Endothelial cell of umbilical vein (primary cell): Measurements from ENCODE around the gene CD300LG. TPM values are rescaled to one million over a fixed set of nuclear protein-coding genes. Genes with fewer than 3 reads are reported as not detected.

Experiments
- BruUV-seq: library from RNA; stranded (reverse); fragments of 400-500 nt; replicated peaks from 2 replicates; lab custom pipeline; 2021; lab: Mats Ljungman, UMichigan
- CTCF ChIA-PET: fragments of 300-600, 350-600 bp; sonication (Branson Sonifier 250); formaldehyde crosslinking; loops from one replicate; lab custom pipeline; 2021; ENCODE audit warnings: antibody characterized with exemption, inconsistent platforms; lab: Charles Lee
- POLR2A ChIA-PET: fragments of 300-600, 350-600 bp; sonication (Branson Sonifier 250); formaldehyde crosslinking; loops from one replicate; lab custom pipeline; 2021; ENCODE audit warnings: antibody characterized with exemption, inconsistent platforms; lab: Charles Lee
- DNase-seq: peaks from one replicate; pipeline ENCODE4 v3.0.0-alpha.2; 2011; ENCODE audit warnings: low read depth, low spot score
- FAIRE-seq: peaks from 2 replicates; lab custom pipeline; 2011; peaks lifted over from hg19 to GRCh38; lab: Jason Lieb, UNC
- H2AFZ ChIP-seq: 2 replicates; pipeline ENCODE4 v1.6.0; 2012; ENCODE audit warnings: low read depth, low read length, control low read depth, inconsistent platforms
- H3K27ac ChIP-seq: 2 replicates; pipeline ENCODE4 v1.5.1; 2011; ENCODE audit warnings: low read depth, mild to moderate bottlenecking, control low read depth, low read length, moderate library complexity; ENCODE audit not compliant: insufficient read depth
- H3K27me3 ChIP-seq, 2 experiments: 2 replicates each; pipeline versions ENCODE4 v1.6.0 to v1.6.1; 2011; ENCODE audit warnings: low read length in 2 of 2, mixed read lengths in 1 of 2; ENCODE audit not compliant: control insufficient read depth in 2 of 2, insufficient read depth in 2 of 2
- H3K36me3 ChIP-seq, 2 experiments: 2 replicates in 1 of 2; 3 replicates in 1 of 2; pipeline ENCODE4 v1.5.1; 2011; ENCODE audit warnings: low read length in 2 of 2, mild to moderate bottlenecking in 1 of 2, moderate library complexity in 1 of 2; ENCODE audit not compliant: control insufficient read depth in 2 of 2, insufficient read depth in 2 of 2; ENCODE audit errors: extremely low read depth in 1 of 2
- H3K4me1 ChIP-seq: 3 replicates; pipeline ENCODE4 v1.5.1; 2011; ENCODE audit warnings: mild to moderate bottlenecking, low read length; ENCODE audit not compliant: control insufficient read depth, insufficient read depth; ENCODE audit errors: extremely low read depth
- H3K4me2 ChIP-seq: 2 replicates; pipeline ENCODE4 v1.6.1; 2011; ENCODE audit warnings: low read length, control low read depth, mixed read lengths; ENCODE audit not compliant: insufficient read depth
- H3K4me3 ChIP-seq, 3 experiments: fragments of 200-600 bp in 1 of 3; sonication (generic), shearing (Covaris generic) in 1 of 3; replicated peaks in 1 of 3; 2 replicates each; pipeline ENCODE4 v1.5.1; 2011 to 2016; ENCODE audit warnings: control low read depth in 3 of 3, low read length in 3 of 3, mild to moderate bottlenecking in 2 of 3, inconsistent platforms in 1 of 3, low read depth in 1 of 3, moderate library complexity in 1 of 3; ENCODE audit not compliant: insufficient read depth in 1 of 3
- H3K79me2 ChIP-seq: 2 replicates; pipeline ENCODE4 v1.6.0; 2012; ENCODE audit warnings: low read length, inconsistent platforms; ENCODE audit not compliant: control insufficient read depth, insufficient read depth
- H3K9ac ChIP-seq: replicated peaks from 2 replicates; pipeline ENCODE3; 2011; ENCODE audit warnings: low read length, control low read depth; ENCODE audit not compliant: insufficient read depth; ENCODE audit errors: extremely low read depth
- H3K9me1 ChIP-seq: replicated peaks from 3 replicates; pipeline ENCODE4 v1.6.0; 2011; ENCODE audit warnings: mild to moderate bottlenecking, low read length; ENCODE audit not compliant: control insufficient read depth, insufficient read depth; ENCODE audit errors: extremely low read depth
- H3K9me3 ChIP-seq: replicated peaks from 2 replicates; pipeline ENCODE4 v1.5.1; 2012; ENCODE audit warnings: low read length, inconsistent platforms; ENCODE audit not compliant: control insufficient read depth, insufficient read depth
- H4K20me1 ChIP-seq: replicated peaks from 2 replicates; pipeline ENCODE3; 2011; ENCODE audit warnings: mild to moderate bottlenecking, low read length; ENCODE audit not compliant: control insufficient read depth, insufficient read depth; ENCODE audit errors: extremely low read depth
- FOS ChIP-seq: IDR thresholded peaks from 2 replicates; pipeline ENCODE4 v1.6.1; 2011; ENCODE audit warnings: mild to moderate bottlenecking, low read length, moderate library complexity, borderline replicate concordance; ENCODE audit not compliant: insufficient read depth
- GATA2 ChIP-seq: IDR thresholded peaks from 2 replicates; pipeline ENCODE4 v1.7.0; 2011; ENCODE audit warnings: low read depth, mild to moderate bottlenecking, moderate library complexity, mixed read lengths, low read length; ENCODE audit not compliant: insufficient read length, insufficient read depth
- JUN ChIP-seq: IDR thresholded peaks from 2 replicates; pipeline ENCODE4 v1.6.1; 2011; ENCODE audit warnings: borderline replicate concordance, low read depth; ENCODE audit not compliant: insufficient read length, insufficient read depth
- POLR2A ChIP-seq: IDR thresholded peaks from 2 replicates; pipeline ENCODE4 v1.6.1; 2012; ENCODE audit warnings: low read depth, mild to moderate bottlenecking, control low read depth, low read length
- dilution Hi-C: fragments of 300-500 bp; cut with MboI; formaldehyde crosslinking; loops from one replicate; pipeline ENCODE4 v1.15.0; 2019; ENCODE audit warnings: low sequenced_read_pairs; ENCODE audit not compliant: extremely low pct_ligation_motif_present
- intact Hi-C: fragments of 100-400 bp; cut with micrococcal nuclease; formaldehyde crosslinking; loops from one replicate; pipeline ENCODE4 v1.10.0; 2022
- polyA plus RNA-seq, 4 experiments: library from polyadenylated mRNA; depleted of rRNA in 3 of 4; stranded (reverse) in 3 of 4; unstranded in 1 of 4; fragments of >200 nt; gene quantifications; 2 replicates each; pipeline versions ENCODE4 v1.2.1 to v1.2.3, GENCODE V29; 2011 to 2012; ENCODE audit warnings: missing spikeins in 1 of 4
- total RNA-seq: library from RNA; stranded (reverse); gene quantifications from 2 replicates; pipeline ENCODE4 v1.2.3, GENCODE V29; 2021
- TF ChIP-seq, protein P1 (sequence below): IDR thresholded peaks from 2 replicates; pipeline ENCODE4 v1.6.1; 2011; ENCODE audit not compliant: insufficient read depth, insufficient read length
- TF ChIP-seq, protein P2 (sequence below), 2 donors: IDR thresholded peaks; 1 replicate in 1 of 2; 2 replicates in 1 of 2; pipeline ENCODE4 v1.5.1; 2011; ENCODE audit warnings: low read length in 2 of 2, mild to moderate bottlenecking in 2 of 2, moderate library complexity in 2 of 2, control low read depth in 1 of 2, inconsistent platforms in 1 of 2, low read depth in 1 of 2; ENCODE audit not compliant: insufficient read depth in 1 of 2; ENCODE audit errors: extremely low read depth in 1 of 2

CD300LG gene
- total and polyA plus RNA-seq, 2 donors (not counting 3 experiments of a cell fraction or from before 2014, with no cell fraction given), result not detected

DNA sequence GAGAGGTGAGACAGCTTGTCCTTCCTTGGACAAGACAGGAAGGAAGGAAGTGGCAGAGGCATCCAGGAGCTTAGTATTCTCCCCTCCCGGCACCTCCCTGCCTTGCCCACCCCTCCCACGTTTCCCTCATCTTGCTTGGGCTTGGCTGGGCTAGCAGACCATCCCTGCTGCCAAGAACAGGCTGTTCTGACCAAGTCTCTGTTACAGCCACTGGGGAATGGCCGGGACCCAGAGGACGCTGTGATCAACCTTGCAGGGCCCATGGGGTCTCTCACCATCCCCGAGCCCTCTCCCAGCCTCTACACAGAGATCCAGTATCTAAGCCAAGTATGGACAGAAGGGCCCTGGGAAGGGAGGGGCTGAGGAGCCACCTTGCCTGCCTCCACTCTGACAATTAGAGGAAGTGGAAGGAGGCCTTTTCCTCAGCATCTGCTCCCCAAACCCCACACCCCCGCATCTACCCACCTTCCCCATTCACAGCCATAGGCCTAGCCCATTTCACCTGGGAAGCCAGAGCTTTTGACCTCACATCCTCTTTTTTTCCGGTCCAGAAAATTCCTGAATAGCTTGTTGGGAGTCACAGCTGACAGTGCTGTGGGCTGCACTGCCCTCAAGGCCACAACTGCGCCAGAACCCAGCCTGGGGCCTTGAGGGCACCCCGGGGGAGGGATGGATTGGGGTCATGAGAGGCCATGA is 14.1 kb downstream of the CD300LG start:
- TF ChIP-seq JUN (no peak), GATA2 (no peak), POLR2A (no peak), FOS (no peak)
- TF ChIP-seq, protein P1, sequence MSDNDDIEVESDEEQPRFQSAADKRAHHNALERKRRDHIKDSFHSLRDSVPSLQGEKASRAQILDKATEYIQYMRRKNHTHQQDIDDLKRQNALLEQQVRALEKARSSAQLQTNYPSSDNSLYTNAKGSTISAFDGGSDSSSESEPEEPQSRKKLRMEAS, result no peak
- TF ChIP-seq, protein P2, sequence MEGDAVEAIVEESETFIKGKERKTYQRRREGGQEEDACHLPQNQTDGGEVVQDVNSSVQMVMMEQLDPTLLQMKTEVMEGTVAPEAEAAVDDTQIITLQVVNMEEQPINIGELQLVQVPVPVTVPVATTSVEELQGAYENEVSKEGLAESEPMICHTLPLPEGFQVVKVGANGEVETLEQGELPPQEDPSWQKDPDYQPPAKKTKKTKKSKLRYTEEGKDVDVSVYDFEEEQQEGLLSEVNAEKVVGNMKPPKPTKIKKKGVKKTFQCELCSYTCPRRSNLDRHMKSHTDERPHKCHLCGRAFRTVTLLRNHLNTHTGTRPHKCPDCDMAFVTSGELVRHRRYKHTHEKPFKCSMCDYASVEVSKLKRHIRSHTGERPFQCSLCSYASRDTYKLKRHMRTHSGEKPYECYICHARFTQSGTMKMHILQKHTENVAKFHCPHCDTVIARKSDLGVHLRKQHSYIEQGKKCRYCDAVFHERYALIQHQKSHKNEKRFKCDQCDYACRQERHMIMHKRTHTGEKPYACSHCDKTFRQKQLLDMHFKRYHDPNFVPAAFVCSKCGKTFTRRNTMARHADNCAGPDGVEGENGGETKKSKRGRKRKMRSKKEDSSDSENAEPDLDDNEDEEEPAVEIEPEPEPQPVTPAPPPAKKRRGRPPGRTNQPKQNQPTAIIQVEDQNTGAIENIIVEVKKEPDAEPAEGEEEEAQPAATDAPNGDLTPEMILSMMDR (IDR thresholded peaks at IDR 0.05; ENCODE audit: extremely low read depth in 1 of 2, insufficient read depth in 1 of 2, low read depth in 1 of 2, low read length in 2 of 2), result no peak
- POLR2A ChIA-PET, result no interaction called here
- no peaks in the 10 kb centered on the region for H3K9me3 ChIP-seq
- H3K4me3 ChIP-seq, result no peak overlapping the region
- H4K20me1 ChIP-seq, result no peaks in the 10 kb centered on the region
- no peak overlapping the region for H3K9ac ChIP-seq
- BruUV-seq, result no TSS peak
- CTCF ChIA-PET, result interaction anchor here (2.5 kb wide), 1 partner anchor 15 kb away, joined by 10 read pairs; the partner anchor contains the start of gene CD300LG
- no peak overlapping the region for H2AFZ ChIP-seq
- intact Hi-C loops (no loop called here), dilution Hi-C loops (no loop called here)
- FAIRE-seq (no peak), DNase-seq (no peak)
- no peaks in the 10 kb centered on the region for H3K79me2 ChIP-seq
- H3K27ac ChIP-seq, result no peak overlapping the region
- H3K9me1 ChIP-seq, result no peaks in the 10 kb centered on the region
- H3K27me3 ChIP-seq, result peaks cover 8 to 13% of the 10 kb centered on the region in 2 experiments
- H3K36me3 ChIP-seq, result no peaks in the 10 kb centered on the region
- H3K4me2 ChIP-seq, result no peak overlapping the region
- H3K4me1 ChIP-seq, result no peaks in the 10 kb centered on the region
